Right hindlimb (tissue), 1 donor: Measurements from ENCODE around the gene SFTA2.
"Not testable (repeated sequence)": the region's sequence is repeated elsewhere in the genome, so short reads cannot be mapped to it uniquely, and the experiment has no call there.

Experiments
- DNase-seq: peaks from one replicate; pipeline ENCODE4 v3.0.0-alpha.2; 2018

Gene SFTA2

DNA sequence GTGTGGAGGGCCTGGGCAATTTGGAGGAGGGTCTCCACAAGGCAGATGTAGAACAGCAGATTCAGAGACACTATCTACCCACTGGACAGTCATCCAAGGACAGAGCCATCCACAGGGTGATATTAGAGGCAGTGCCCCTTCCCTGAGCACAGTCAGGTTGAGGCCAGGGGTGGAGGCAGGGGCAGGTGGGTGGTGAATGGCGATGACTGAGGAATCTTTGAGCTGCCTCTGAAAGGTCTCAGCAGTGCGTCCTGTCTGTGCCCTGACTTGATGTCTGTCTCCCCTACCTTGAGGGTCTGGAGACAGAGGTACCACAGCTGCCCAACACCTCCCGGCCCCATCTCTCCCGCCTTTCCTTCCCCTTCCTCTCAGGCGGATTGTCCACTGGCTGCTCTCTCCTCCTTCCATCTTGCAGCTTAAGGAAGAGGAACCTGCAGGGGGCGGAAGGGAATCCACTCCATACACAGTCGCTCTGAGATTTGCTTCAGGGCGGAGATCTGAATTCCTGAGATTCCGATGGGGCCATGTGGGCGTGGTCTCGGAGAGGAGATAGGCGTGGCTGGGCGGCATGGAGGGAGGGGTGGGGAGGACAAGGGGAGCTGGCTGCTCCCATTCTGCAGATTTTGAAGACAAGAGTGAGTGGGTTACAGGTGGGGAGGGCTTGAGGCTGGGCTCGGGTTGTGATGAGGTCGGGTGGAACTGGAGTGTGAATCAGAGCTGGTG, 10.5 kb upstream of the SFTA2 start:
- peak; percentile 56 for DNase-seq

DNA sequence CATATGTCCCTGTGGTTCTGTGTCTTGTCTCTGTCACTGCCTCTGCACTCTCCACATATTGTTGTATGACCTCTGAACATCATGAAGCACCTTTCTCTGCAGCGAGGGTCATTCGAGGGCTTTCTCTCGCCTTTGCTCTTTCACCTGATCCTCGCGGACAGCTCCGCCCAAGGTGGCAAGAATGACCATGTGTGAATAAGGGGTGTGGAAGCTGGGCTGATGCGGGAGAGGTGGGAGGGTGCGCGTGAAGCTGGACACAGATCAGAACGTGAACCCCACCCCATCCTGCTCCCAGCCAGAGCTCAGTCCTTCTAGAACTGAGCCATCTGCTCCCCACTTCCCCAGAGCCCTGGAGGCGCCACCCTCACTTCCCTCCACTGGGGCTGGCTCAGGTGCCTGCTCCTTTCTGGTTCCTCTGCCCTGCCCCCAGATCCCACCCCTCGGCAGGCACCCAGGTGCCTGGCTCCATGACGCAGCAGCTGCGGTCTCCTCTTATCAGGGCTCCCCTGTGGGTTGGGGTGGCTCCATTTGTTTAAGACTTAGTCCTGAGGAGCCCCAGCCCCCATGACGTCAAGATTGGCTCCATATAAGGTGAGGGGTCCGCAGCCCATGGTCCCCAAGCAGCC, 8.5 kb upstream of the SFTA2 start, which contains the start of gene MUCL3:
TSS of gene MUCL3 (plus strand) at position 613 of the 626 bp plus-strand sequence. CDS start 27 bp downstream, outside the sequence.
- no peak for DNase-seq

DNA sequence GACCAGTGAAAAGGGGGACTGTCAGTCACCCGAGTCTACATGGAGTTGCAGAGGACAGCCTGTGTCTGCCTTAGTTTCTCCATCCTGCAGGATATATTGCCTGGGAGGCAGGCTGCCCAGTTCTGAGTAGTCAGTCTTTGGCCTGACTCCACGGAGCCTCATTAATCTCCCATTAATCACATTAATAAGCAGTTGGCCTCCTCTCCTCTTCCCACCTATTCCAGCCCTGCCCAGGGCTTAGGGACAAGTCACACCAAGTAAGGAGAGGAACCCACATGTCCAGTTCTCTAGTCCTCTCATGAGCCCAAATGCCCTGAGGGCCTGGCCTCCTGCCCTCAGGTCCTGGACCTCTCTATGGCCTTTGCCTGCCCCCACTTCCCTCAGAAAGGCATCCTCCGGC, 7.5 kb upstream of the SFTA2 start:
- DNase-seq = no peak

DNA sequence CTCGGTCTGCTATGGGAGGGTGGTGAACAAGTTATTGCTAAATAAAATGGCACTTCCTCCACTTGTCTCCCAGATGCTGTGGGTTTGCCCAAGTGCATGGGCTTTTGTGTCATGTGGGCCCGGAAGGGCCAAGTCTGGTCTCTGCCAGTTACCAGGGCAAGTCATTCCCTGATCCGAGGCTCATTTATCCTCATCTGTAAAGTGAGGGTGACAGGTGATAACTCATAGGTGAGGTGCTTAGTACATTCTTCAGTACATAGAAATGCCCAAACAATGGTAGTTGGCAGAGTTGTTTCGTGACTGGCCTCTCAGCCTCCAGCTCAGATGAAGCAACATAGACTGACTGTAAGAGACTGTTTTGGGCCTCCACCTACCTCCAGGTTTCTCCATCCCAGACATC, 6.8 kb upstream of the SFTA2 start:
- DNase-seq = no peak

DNA sequence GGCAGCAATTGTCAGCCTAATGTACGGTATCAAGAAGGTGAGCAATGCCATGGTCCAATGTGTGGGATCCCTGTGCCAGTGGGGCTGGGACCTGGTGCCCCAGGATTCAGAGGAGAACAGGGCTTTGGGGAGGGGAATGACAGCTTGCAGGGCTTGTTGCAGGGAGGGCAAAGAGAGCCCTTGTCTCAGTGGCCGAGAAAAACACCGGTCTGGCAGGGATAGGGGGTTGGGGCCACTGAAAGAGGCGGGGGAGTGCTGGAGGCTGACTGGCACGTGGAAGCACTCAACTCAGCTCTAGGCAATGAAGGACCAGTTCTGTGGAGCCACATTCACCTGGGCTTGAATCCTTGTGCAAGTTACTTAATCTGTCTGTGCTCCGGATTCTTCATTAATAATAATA, 5.3 kb upstream of the SFTA2 start:
- no peak for DNase-seq

DNA sequence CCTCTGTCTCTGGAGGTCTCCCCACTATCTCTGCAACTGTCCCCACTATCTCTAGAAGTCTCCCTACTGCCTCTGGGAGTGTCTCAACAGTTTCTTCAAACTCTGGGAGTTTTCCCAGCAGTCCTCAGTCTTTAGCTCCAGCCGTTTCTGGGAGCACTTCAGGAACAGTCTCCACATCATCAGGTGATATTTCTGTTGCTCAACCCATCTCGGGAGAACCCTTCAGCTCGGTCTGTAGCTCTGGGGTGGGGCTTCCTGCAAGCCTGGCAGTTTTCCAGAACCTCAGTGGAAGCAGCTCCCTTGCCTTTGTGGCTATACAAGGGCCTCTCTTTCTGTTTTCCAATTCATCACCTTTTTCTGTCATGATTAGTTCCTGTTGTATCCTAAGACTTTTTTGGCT, 3.0 kb upstream of the SFTA2 start:
- no peak for DNase-seq

DNA sequence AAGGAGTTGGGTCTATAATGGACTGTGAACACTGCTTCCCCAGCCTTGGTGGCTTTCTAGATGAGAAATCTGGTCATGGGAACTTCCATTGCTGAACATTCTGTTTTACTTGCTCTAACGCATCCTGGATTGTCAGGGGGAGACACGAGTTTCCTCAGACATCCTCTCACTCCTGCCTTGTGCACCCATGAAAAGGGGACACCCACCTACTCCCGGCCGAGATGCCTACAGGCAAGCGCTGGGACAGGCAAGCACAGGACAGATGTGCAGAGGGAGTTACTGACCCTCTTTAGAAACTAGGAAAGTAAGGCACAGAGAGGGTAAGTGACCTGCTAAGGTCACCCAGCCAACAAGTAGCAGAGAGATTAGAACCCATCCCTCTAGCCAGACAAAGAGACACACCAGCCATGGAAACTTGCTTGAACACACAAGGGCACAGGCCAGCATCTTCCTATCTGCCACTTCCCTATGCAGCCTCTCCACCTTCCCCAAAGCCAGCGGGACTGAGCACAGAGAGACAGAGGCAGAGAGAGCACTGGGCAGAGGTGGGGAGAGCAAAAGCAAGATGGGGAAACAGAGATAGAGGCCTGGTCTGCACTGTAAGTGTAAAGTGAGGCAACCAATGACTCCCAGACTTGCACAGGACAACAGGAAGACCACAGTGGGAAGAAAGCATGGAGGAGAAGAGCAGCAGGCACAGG, 845 bp upstream of the SFTA2 start:
- DNase-seq = no peak

DNA sequence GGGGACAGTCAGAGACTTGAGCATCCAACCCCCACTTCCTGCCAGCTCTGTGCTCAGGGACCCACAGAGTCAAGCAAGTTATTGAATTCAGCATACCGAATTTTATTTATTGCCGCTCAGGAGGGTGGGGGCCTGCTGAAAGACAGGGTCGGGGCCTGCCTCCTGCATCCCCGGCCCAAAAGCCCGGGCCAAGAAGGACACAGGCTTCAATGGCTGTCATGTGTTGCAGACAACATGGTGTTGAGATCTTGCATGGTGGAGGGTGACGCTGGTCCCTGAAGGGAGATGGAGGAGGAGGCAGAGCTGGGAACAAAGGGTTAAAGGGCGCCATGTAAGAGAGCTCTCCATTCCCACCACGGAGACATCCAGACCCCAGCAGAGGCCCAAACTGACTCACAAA, 698 bp downstream of the SFTA2 start:
- DNase-seq = no peak

DNA sequence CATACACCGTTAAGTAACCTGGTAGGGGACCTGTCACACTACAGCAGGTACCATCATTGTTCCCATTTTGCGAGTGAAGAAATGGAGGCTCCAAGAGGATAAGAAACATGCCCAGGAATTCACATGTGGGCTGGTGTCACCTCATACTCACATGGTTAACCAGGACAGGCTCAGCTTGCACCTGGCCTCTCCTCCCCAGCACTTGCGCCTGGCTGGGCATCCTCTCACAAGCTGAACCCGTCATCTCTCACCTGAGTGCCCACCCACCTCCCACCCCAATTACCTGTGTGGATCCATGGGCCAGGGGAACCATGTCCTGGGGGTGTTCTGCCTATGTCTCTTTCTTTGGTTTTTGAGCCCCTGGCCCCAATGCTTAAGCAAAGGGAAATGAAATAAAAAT, 1.5 kb downstream of the SFTA2 start:
- no peak for DNase-seq

DNA sequence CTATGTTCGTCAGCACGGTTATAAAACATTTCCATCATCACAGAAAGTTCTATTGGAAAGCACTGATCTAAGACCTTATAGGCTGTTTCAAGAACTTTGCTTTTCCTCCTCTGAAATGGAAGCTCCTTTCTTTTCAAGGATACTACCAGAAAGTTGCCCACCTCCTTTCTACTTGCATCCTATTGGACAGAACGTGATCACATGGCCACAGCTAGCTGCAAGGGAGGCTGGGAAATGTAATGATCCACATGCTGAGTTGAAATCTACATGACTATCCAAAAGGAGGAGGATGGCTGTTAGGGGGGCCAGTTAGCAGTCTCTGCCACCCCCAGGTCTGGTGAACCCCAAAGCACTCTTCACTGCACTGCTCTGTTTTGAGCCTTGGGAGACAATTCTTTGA, 3.3 kb downstream of the SFTA2 start:
- DNase-seq = no peak

DNA sequence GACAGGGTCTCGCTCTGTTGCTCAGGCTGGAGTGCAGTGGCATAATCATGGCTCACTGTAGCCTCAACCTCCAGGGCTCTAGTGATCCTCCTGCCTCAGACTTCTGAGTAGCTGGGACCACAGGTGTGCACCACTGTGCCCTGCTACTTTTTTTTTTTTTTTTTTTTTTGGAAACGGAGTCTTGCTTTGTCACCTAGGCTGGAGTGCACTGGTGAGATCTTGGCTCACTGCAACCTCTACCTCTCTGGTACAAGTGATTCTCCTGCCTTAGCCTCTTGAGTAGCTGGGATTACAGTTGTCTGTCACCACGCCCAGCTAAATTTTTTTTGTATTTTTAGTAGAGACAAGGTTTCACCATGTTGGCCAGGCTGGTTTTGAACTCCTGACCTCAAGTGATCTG, 4.9 kb downstream of the SFTA2 start:
- DNase-seq = not testable (repeated sequence)

DNA sequence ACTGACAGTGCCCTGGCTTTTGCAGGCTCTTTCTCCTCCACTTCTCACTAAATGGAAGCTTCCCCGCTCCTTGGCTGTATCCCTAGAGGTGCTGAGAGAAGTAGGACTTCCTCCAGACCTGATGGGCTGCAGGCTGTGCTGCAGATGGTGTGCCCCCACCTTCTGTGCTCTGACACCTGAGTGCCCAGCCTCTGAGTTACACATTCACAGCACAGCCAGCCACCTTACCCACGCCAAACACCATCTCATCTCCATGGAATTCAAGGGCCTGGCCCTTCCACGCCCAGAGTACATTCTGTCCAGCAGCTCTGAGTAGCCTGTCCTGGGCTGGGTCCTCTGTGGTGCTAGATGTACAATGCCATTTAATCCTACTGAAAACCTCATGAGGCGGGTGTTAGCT, 5.3 kb downstream of the SFTA2 start:
- no peak for DNase-seq

DNA sequence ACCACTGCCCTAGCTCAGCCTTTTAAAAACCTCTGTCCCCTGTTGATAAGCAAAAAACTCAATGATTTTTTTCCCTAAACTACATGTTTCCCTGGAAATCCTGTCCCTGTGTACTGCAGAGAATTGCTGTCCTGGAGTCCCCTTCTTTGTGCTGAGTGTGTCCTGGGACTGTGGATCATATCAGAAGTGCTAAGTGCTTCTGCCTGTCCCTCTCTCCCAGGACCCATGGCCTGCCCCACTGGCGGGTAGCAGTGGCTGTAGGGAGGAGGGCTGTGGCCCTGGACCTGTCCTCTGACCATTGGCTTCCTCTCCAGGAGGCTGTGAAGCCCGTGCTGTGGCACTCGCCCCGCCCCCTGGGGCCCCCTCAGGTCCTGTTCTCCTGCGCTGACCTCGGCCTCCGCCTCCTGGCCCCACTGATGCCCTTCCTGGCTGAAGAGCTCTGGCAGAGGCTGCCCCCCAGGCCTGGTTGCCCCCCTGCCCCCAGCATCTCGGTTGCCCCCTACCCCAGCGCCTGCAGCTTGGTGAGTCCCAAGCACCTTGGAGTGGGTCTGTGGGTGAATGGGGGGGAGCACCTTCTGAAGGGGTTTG, 7.8 kb downstream of the SFTA2 start:
- DNase-seq = not testable (repeated sequence)

DNA sequence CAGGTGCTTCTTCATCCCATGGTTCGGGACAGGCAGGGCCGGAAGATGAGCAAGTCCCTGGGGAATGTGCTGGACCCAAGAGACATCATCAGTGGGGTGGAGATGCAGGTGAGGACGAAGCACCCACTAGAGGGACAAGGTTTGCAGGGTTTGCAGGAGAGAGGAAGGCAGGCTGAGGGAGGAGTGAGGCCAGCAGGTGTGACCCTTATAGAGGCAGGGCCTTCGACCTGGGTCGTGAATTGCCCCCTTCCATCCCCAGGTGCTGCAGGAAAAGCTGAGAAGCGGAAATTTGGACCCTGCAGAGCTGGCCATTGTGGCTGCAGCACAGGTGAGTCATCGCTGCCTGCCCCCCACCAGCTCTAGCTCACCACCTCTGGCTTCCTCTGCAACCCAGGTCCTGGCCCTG, 9.5 kb downstream of the SFTA2 start:
- DNase-seq = no peak

DNA sequence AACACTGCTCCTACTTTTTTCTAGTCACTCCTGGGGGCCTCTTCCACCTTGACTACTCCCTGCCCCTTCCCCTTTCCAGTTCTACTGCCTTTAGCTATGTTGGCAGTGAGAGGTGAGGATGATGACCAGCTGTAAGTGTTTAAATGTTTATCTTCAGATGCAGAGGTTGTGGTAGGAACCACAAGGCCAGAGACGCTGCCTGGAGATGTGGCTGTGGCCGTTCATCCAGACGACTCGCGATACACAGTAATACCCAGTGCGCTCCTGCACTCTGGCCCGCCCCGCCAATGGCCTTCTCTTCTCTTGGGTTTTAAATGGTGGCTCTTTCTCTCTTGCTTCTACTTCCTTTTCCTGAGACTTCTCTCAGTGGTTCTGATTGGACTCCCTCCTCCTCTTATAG, 13.3 kb downstream of the SFTA2 start:
- no peak for DNase-seq

DNA sequence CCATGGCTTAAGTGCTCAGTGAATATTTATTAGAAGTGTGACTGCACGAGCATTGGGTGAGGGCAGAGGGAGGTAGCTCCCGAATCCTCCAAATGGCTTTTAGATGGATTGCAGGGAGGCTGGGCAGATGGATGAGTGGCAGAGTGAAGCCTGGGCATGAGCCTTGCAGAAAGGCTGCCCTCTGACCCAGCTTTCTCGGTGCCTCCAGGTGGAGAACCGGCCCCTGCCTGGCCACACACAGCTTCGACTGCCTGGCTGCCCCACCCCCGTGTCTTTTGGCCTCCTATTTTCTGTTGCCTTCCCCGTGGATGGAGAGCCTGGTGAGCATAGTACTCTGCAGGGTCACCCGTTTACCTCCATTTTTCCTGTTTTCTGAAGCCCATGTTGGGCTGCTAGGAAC, 14.5 kb downstream of the SFTA2 start:
- no peak for DNase-seq

DNA sequence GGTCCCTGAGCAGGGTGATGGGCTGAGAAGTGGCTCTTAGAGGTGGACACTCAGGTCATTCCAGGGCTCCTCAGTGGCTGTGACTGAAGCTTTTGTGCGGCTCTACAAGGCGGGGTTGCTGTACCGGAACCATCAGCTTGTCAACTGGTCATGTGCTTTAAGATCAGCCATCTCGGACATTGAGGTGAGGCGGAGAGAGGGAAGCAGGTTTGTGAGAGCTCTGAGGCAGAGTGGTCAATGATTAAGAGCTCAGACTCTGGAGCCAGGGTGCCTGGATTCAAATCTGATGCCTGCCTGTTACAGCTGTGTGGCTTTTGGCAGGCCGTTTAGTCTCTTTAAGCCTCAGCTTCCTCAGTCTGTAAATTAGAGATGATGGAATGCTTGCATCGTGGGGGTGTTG, 14.9 kb downstream of the SFTA2 start:
- DNase-seq = no peak

DNA sequence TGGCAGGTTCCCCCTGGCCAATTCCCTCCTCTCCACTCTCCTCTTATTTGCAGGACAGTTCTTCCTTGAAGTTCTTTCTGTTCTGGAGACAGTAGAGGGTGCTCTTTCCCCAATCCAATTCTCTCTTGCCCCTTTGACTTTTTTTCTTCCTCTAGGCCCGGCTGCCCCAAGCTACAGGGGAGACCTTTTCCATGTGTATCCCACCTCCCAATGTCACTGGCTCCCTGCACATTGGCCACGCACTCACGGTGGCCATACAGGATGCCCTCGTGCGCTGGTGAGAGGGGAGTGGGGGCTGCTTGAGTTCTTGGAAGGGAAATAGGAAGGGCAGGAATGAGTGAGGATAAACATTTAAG, 16.4 kb downstream of the SFTA2 start:
- peak; percentile 42 for DNase-seq

DNA sequence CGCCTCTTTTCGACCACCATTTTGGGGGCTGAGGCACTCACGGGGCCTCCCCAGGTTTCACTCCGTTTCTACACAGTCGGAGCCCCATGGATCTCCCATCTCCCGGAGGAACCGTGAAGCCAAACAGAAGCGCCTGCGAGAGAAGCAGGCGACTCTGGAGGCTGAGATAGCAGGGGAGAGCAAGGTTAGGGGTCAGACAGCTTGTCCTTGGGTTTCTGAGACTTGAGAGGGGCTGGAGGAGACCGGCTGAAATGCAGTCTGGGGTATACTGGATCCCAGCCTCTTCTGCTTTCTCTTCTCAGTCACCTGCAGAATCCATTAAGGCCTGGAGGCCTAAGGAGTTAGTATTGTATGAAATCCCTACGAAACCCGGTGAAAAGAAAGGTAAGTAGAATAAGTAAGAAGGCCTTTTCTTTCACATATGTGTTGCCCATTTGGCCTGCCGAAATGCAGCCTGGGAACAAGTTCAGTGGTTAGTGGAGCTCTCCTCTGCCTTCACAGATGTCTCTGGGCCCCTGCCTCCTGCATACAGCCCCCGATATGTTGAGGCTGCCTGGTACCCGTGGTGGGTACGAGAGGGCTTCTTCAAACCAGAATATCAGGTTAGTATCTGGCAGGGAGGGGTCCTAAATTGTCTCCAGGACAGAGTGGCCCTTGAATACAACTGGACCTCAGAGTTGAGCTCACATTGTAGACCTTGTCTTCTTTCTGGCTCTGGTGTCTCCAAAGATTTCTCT, 16.9 kb downstream of the SFTA2 start:
- peak; percentile 42 for DNase-seq

DNA sequence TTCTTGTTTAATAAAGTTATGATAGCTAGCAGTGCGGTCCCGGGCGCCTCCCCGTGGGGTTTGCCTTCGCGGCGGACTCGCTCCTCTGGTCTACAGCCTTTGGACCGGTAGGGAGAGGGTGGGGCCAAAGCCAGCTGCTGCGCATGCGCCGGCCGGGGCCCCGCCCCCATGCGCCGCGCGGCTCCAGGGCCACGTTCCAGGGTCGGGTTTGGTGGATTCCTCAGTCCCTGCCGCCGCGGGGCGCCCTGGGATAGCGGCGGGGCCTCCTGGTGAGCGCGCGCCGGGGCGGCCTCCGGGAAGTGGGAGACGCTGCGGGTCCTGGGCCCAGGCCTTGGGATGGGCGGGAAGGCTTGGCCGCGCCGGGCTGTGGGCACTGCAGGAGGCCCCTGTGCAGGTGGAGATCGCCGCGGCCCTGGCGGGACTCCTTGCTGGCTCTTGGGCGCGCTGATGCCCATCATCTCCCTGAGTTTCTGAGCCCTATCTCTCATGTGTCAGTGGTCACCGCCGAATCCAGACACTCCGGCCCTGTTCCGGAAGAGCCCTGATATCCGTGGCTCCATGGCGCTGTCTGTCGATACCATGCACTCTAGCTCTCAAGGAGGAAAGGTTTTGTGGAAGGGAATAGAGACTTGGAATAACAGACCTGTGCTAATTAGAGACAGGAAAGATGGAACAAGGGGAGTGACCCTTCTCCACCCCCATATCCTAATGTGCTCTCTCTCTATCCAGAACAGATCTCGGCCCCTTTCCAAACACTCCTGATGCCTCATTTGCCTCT, 17.7 kb downstream of the SFTA2 start, which contains the start of gene VARS2:
TSS of gene VARS2 (plus strand) at position 163 of the 778 bp plus-strand sequence. CDS start at position 762, 599 bp downstream.
- peak; percentile 97 for DNase-seq

DNA sequence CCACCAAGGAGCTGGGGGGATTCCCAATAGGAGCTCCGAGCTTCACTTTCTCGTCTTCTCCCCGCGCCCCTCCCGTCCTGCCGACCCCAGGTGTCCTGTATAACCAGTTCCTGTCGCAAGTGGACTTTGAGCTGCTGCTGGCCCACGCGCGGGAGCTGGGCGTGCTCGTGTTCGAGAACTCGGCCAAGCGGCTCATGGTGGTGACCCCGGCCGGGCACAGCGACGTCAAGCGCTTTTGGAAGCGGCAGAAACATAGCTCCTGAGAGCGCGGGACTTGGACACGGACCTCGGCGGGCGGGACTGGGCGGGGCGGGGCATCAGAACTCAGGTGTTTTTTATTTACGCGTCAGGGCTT, 18.3 kb downstream of the SFTA2 start:
- DNase-seq = no peak
